Measurements from ENCODE around the gene BHMT2.

Gene BHMT2, protein sequence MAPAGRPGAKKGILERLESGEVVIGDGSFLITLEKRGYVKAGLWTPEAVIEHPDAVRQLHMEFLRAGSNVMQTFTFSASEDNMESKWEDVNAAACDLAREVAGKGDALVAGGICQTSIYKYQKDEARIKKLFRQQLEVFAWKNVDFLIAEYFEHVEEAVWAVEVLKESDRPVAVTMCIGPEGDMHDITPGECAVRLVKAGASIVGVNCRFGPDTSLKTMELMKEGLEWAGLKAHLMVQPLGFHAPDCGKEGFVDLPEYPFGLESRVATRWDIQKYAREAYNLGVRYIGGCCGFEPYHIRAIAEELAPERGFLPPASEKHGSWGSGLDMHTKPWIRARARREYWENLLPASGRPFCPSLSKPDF

DNA sequence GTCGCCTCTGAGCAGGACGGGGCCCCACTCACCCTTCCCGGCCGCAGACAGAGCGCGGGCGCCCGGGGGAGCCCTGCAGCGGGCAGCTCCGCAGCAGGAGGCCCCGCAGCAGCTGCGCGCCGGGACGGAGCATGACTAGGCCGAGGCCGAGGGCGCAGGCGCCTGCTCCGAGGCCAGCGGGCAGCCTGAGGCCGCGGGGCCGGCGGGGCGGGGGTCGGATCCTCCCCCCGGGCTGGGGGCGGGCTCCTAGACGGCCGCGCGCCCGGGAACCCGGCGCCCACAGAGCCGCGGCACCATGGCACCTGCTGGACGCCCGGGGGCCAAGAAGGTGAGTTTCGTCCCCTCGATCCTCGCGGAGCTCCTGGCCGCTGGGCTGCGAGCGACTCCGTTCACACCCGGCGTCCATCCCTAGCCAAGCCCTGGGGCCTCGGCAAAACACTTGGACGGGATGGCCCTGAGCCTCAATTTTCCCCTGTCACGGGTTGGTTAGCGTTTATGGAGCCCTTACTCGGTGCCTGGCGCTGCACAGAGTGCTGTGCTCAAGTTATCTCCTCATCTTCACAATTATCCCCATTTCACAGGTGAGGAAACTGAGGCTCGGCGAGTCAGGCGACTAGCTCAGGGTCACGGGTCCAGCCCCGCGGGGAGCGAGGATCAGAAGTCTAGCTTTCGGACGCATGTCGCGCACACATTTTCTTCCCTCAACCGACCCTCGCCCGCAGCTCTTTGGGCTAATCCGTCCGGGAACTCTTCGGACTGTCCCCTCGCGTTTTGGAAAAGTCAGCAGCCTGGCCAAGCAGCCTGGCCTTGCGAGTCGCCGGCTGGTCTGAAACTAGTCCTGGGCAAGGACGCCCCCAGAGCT, at the start of gene BHMT2, which contains the start of gene DMGDH:
Gene BHMT2 (plus strand): TSS at position 280 of the 862 bp plus-strand sequence. CDS start 16 bp downstream, at position 296.
Gene DMGDH (minus strand): TSS at position 187 of the 862 bp plus-strand sequence. CDS start 54 bp downstream, at position 133.
- no peak for TF ChIP-seq GATA2 (IDR thresholded peaks at IDR 0.05; ENCODE audit: low read depth, low read length)
- no peak for TF ChIP-seq GATA3 (IDR thresholded peaks at IDR 0.05; ENCODE audit: low read depth, low read length)

DNA sequence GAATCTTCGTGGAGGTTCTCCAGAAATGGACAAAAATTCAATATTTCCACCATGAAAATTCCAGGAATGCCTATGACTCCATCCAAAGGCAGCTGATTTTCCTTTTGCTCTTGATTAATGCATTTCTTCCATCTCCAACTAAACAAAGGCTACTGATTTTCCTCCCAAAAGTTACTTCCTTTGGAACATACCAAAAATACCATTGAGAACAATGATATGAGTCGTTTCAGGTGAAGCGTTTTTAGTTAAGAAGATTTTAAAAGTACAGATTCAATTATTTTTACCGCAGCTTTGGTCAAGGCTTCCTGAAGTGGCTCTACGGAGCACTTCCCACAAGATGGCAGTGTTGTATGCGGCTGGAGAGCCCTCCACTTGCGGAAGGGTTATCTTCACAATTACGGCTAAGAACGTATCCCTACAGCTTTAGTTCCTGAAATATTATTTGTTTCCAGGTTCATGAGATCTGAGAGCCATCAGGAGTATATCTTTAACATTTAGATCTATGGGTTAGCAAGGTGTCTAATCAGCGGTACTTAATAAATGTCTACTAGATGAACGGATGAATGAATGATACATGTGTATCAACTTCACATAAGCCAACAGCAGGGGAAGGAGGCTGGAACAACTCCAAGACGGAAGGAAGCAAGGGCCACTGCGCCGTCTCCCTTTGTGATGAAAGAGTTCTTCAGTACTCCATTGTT, 48.6 kb upstream of the BHMT2 start:
- TF ChIP-seq GATA2 (IDR thresholded peaks at IDR 0.05; ENCODE audit: low read depth, low read length) (no peak), GATA3 (IDR thresholded peaks at IDR 0.05; ENCODE audit: low read depth, low read length) (no peak)

DNA sequence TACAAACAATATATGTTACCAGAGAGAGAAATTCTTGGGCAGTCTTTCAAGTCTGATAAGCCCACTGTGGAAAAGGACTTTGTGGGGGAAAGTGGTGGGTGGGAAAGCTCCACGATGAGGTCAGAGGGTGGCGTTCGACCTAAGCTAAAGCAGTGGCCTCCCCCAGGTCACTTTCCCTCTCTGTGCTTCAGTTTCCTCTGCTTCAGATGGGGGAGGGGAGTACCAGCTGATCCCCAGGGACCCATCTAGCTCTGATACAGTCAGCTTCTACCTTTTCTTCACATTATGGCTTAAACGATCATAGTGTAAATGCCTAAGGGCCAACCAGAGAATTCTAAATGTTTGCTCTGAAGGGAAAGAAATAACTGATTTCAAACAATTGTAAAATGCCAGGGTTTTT, 47.8 kb upstream of the BHMT2 start:
- TF ChIP-seq GATA2 (IDR thresholded peaks at IDR 0.05; ENCODE audit: low read depth, low read length) (no peak), GATA3 (IDR thresholded peaks at IDR 0.05; ENCODE audit: low read depth, low read length) (no peak)

DNA sequence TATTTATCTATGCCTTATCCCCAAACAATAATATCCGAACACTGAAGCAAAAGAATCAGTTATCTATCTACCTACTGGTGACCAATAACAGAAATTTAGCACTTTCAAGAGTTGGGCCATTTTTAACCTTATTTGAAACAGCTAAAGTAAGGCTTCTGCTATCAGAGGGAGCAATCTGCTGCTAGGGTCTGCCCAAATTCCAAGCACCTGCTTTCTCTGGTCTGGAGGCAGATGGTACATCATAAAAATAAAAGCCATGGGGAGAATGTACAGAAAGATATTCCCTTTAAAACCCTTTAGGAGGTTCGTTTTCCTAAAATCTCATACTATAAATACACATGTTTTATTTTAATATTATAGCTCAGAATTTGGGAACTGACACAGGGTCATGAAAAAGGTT, 46.8 kb upstream of the BHMT2 start:
- TF ChIP-seq GATA3 (IDR thresholded peaks at IDR 0.05; ENCODE audit: low read depth, low read length) (no peak), GATA2 (IDR thresholded peaks at IDR 0.05; ENCODE audit: low read depth, low read length) (peak; percentile 43; the same call in 1 of the 2 replicates)

DNA sequence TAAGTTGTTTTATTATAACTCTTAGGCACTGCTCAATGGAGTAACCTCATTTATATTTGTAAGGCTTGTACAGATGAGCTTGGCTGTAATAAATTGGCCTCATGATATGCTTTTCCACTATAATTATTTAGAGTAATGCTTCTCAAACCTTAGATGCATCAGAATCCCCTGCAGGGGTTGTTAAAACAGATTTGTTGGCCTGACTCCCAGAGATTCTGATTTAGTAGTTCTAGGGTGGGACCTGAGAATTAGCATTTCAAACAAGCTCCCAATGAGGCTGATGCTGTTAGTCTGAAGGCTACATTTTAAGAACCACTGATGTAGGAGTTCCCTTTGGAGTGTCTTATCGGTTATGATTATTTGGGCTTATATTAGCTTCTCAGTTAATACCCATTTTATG, 46.2 kb upstream of the BHMT2 start:
- TF ChIP-seq GATA3 (IDR thresholded peaks at IDR 0.05; ENCODE audit: low read depth, low read length) (no peak), GATA2 (IDR thresholded peaks at IDR 0.05; ENCODE audit: low read depth, low read length) (no peak)

DNA sequence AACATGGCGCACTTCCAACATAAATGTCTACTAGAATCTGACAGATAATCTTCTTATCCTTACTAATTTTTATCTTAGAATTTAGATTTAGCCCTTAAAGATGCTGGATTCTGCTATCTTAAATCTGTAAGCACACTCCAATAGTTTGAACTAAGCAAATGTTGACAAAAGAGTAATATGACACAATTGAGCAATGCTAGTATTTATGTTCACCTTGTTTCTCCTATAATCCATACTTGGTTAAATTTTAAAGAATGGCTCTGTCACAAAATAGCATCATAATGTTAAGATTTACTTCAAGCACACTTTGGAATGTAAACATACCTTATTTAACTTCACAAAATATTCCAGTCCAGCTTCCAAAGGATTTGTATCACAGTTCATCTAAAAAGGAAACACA, 45.6 kb upstream of the BHMT2 start:
- TF ChIP-seq GATA2 (IDR thresholded peaks at IDR 0.05; ENCODE audit: low read depth, low read length): no peak
- TF ChIP-seq GATA3 (IDR thresholded peaks at IDR 0.05; ENCODE audit: low read depth, low read length): no peak

DNA sequence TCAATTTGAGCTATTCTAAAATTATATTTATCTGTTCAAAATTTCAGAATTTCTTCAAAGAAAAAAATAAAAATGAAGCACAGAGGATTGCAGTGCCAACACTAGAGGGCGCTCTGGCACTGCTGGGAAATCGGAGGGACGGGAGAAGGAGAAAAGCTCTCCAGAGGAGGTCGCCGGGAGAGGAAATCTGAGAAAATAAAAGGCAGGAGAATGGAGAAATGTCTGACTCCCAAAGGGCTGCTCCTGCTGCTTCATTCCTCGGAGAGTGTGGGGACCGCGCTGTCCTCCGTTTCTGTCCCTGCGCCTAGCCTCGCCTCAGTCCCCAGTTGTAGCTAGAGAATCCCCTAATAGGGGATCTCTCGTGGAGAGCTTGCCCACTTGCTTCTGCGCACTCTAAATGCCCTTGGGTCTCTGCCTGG, 44.5 kb upstream of the BHMT2 start:
- TF ChIP-seq GATA2 (IDR thresholded peaks at IDR 0.05; ENCODE audit: low read depth, low read length) (no peak), GATA3 (IDR thresholded peaks at IDR 0.05; ENCODE audit: low read depth, low read length) (no peak)

DNA sequence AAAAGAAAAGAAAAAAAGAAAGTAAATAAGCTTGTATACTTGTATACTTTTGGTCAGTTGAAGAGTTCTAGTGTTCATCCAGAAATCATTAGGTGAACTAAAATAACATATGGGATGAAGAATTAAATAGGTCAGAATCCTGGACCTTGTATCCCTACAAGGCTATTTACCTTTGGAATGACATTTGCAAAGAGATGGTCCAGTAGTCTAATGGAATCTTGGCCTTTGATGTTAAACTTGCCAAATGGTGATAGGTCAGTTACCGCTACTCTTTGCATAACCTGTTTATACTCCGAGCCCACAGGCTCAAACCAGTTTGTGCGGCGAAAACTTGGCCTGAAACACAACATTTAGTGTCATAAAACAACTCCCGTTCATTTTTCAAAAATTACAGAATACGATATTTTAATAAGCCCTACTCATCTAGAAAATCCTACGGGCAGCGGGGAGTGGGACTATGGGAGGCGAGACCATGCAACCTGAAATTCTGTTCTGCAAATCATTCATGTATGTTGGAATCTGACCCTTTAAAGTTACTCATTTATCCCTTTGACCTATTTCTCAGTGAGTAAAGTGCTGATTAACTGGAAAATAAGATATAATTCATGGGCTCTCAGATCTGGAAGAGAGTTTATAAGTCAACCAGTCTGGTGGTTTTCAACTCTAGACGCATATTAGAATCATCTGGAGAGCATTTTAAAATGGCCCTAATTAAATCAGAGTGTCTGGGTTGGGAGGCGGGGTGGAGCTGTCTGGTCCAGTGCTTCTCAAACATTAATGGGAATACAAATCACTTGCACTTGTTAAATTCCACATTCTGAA, 38.7 kb upstream of the BHMT2 start:
- TF ChIP-seq GATA2 (IDR thresholded peaks at IDR 0.05; ENCODE audit: low read depth, low read length): no peak
- TF ChIP-seq GATA3 (IDR thresholded peaks at IDR 0.05; ENCODE audit: low read depth, low read length): no peak

DNA sequence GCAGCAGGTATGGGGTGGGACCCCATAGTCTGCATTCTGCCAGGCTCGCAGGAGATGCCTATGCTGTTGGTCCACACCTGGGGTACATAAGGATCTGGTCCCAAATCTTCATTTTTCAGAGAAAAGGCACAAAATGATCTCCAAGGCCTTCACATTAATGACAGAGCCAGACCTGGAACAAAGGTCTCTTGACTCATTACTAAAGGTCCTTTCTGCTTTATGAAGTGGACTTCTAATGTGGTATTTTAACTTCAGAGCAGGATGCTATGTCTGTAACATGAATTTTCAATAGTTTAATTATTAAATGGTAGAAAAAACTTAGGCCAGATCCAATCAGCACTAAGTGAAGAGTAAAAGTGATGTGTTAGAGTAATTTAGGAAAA, 38.1 kb upstream of the BHMT2 start:
- no peak for TF ChIP-seq GATA3 (IDR thresholded peaks at IDR 0.05; ENCODE audit: low read depth, low read length)
- TF ChIP-seq GATA2 (IDR thresholded peaks at IDR 0.05; ENCODE audit: low read depth, low read length): no peak

DNA sequence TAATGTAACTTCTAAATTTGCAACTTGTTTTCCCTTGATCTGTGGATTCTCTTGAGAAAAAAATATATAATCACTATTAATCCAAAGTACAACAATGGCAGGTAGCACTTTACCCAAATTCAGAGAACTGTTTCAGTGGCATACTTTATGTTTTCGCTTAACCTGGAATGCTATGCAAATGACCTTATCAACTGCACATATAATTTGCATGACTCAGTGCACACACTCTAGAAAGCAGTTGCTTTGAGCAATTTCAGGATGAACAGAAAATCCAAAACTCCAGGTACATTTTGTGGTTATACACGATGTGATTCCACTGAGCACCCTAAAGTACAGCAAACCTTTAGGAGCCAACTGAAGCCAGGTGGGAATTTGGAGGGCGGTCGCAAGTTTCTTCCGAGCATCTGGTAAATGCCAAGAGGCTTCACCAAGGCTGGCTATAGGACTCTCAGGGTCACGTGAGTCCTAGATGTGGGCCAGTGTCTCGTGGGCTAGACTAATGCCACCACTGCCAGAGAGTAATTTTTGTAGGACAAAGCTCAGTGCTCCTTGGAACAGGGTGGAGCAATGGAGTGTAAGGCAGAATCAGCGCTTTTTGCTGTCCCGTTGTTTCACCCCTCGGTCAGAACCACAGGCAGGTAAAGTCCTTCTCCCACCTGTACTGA, 37.4 kb upstream of the BHMT2 start:
- no peak for TF ChIP-seq GATA3 (IDR thresholded peaks at IDR 0.05; ENCODE audit: low read depth, low read length)

DNA sequence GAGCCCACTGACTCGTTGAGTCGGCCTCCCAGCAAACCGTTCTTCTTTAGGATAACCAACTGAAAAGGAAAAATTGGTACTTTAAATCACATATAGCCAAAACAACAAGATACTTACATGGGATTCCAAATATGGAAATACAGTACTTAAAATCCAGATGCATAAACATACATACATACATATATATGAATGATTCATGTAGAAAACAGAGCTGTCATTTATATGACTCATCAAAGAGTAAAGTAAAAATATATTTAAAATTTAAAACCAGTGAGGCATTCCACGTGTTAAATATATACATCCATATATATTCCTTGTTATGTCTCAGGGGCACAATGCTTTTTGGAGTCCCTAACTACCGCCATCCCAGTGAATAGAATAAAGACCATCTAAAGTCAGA, 36.8 kb upstream of the BHMT2 start:
- no peak for TF ChIP-seq GATA3 (IDR thresholded peaks at IDR 0.05; ENCODE audit: low read depth, low read length)
- no peak for TF ChIP-seq GATA2 (IDR thresholded peaks at IDR 0.05; ENCODE audit: low read depth, low read length)

DNA sequence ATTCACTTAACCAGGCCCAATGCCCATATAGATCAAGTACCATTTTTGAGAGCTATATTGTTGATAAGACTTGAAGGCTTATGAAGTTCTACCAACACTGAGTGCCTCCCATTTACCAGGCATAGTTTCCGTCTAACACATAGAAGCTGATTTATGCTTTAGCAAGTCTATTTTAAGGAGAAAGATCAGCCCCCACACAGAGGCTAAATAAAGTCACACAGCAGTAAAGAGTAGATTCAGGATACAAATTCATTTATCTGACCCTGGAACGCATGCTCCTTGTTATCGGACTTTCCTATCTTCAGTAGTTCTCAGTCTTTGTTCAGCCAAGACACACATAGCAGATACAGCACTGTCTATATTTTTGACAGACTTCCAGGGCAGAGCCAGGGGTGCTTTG, 34.3 kb upstream of the BHMT2 start:
- TF ChIP-seq GATA2 (IDR thresholded peaks at IDR 0.05; ENCODE audit: low read depth, low read length) (no peak), GATA3 (IDR thresholded peaks at IDR 0.05; ENCODE audit: low read depth, low read length) (no peak)

DNA sequence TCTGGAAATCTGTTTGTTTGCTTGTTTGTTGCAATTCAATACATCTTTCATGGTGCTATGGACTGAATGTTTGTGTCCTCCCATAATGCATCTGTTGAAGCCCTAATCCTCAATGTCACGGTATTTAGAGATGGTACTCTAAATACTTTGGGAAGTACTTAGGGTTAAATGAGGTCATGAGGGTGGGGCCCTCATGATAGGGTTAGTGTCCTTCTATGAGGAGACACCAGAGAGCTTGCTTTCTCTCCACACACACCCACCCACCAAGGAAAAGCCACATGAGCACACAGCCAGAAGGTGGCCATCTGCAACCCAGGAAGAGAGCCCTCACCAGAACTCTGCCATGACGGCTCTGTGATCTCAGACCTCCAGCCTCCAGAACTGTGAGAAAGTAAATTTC, 32.8 kb upstream of the BHMT2 start:
- TF ChIP-seq GATA2 (IDR thresholded peaks at IDR 0.05; ENCODE audit: low read depth, low read length) (no peak), GATA3 (IDR thresholded peaks at IDR 0.05; ENCODE audit: low read depth, low read length) (no peak)

All from SH-SY5Y (cell line).